GM21529 (cell line): Measurements from ENCODE around the gene SMIM24.

Source experiments
- ATAC-seq: cut with Tn5 transposase; IDR thresholded peaks from one replicate; pipeline ENCODE4 v1.9.1; 2021; ENCODE audit not compliant: unreplicated experiment

The SMIM24 gene

GRCh38 chr19:3476830-3477229, 3.5 kb downstream of the SMIM24 start:
- no peak for ATAC-seq

- no peak for ATAC-seq
Measured at GRCh38 chr19:3475449-3475848, 4.9 kb downstream of the SMIM24 start.

GRCh38 chr19:3474614-3475013, 5.7 kb downstream of the SMIM24 start:
- ATAC-seq, result no peak

GRCh38 chr19:3474010-3474409, 6.3 kb downstream of the SMIM24 start:
- ATAC-seq, result no peak

- no peak for ATAC-seq
Measured at GRCh38 chr19:3471954-3472655, 8.2 kb downstream of the SMIM24 start.

- ATAC-seq, result no peak
Measured at GRCh38 chr19:3470500-3471128, 9.7 kb downstream of the SMIM24 start.

- no peak for ATAC-seq
Measured at GRCh38 chr19:3469638-3470499, 10.5 kb downstream of the SMIM24 start.

GRCh38 chr19:3468211-3468610, 12.1 kb downstream of the SMIM24 start:
- no peak for ATAC-seq

GRCh38 chr19:3467437-3468198, 12.7 kb downstream of the SMIM24 start:
- no peak for ATAC-seq

GRCh38 chr19:3466635-3467034, 13.7 kb downstream of the SMIM24 start:
- no peak for ATAC-seq

GRCh38 chr19:3465552-3465951, 14.8 kb downstream of the SMIM24 start:
- ATAC-seq, result no peak

- no peak for ATAC-seq
Measured at GRCh38 chr19:3464587-3465235, 15.6 kb downstream of the SMIM24 start.

GRCh38 chr19:3463714-3464586, 16.4 kb downstream of the SMIM24 start:
- no peak for ATAC-seq

- ATAC-seq, result no peak
Measured at GRCh38 chr19:3462991-3463713, 17.2 kb downstream of the SMIM24 start.

GRCh38 chr19:3459965-3460582, 20.3 kb downstream of the SMIM24 start:
- no peak for ATAC-seq

- no peak for ATAC-seq
Measured at GRCh38 chr19:3459089-3459881, 21.0 kb downstream of the SMIM24 start.

- ATAC-seq, result no peak
Measured at GRCh38 chr19:3458229-3459088, 21.9 kb downstream of the SMIM24 start.
